Stimulated activated CD4-positive, alpha-beta T cell treated with anti-CD3 and anti-CD28 coated beads, Interleukin-15, amount 100 ng/mL, for 1 hour (primary cell): Measurements from ENCODE around the gene ADIPOQ.
"Not testable (repeated sequence)": the region's sequence is repeated elsewhere in the genome, so short reads cannot be mapped to it uniquely, and the experiment has no call there.

Source experiments
- DNase-seq, 2 donors: peaks; one replicate each; pipeline ENCODE4 v3.0.0-alpha.2; 2020; ENCODE audit warnings: low read depth in 1 of 2, low spot score in 1 of 2

ADIPOQ gene

GRCh38 chr3:186842426-186843038, at the start of gene ADIPOQ:
TSS of gene ADIPOQ (plus strand) at chr3:186842710. CDS start at chr3:186853059, 10,349 bp downstream.
- no peak for DNase-seq

- no peak for DNase-seq
Observed at GRCh38 chr3:186798239-186798874, 44.2 kb upstream of the ADIPOQ start.

- DNase-seq, result no peak
Observed at GRCh38 chr3:186800285-186800684, 42.2 kb upstream of the ADIPOQ start.

- no peak for DNase-seq
Observed at GRCh38 chr3:186802701-186803100, 39.8 kb upstream of the ADIPOQ start.

- DNase-seq, result not testable (repeated sequence)
Observed at GRCh38 chr3:186803447-186803846, 39.1 kb upstream of the ADIPOQ start.

- DNase-seq, result peak; percentile 54 to 80
Observed at GRCh38 chr3:186806089-186807055, 36.1 kb upstream of the ADIPOQ start, which contains the start of gene RFC4. TSS of gene RFC4 (minus strand) at chr3:186806482. CDS start at chr3:186804713, 1,769 bp downstream.

- DNase-seq, result no peak
Observed at GRCh38 chr3:186807231-186807630, 35.3 kb upstream of the ADIPOQ start.

GRCh38 chr3:186810336-186810996, 32.0 kb upstream of the ADIPOQ start:
- no peak for DNase-seq

GRCh38 chr3:186811313-186811712, 31.2 kb upstream of the ADIPOQ start:
- DNase-seq, result not testable (repeated sequence)

GRCh38 chr3:186814100-186814499, 28.4 kb upstream of the ADIPOQ start:
- no peak for DNase-seq

GRCh38 chr3:186815435-186815834, 27.1 kb upstream of the ADIPOQ start:
- no peak for DNase-seq

GRCh38 chr3:186818516-186818915, 24.0 kb upstream of the ADIPOQ start:
- no peak for DNase-seq

- DNase-seq, result no peak
Observed at GRCh38 chr3:186818956-186819355, 23.6 kb upstream of the ADIPOQ start.

GRCh38 chr3:186821429-186822387, 20.8 kb upstream of the ADIPOQ start:
- DNase-seq, result no peak

GRCh38 chr3:186822388-186822759, 20.1 kb upstream of the ADIPOQ start:
- DNase-seq, result not testable (repeated sequence)

GRCh38 chr3:186823386-186823785, 19.1 kb upstream of the ADIPOQ start:
- DNase-seq, result no peak

- DNase-seq, result no peak
Observed at GRCh38 chr3:186824430-186825139, 17.9 kb upstream of the ADIPOQ start.

GRCh38 chr3:186825294-186825821, 17.2 kb upstream of the ADIPOQ start:
- DNase-seq, result peak in 1 of 2 donors; percentile 39

- no peak for DNase-seq
Observed at GRCh38 chr3:186825872-186826409, 16.6 kb upstream of the ADIPOQ start.
